Measurements from ENCODE around the gene TET1.
"Not testable (repeated sequence)": the region's sequence is repeated elsewhere in the genome, so short reads cannot be mapped to it uniquely, and the experiment has no call there.

TET1 gene

DNA sequence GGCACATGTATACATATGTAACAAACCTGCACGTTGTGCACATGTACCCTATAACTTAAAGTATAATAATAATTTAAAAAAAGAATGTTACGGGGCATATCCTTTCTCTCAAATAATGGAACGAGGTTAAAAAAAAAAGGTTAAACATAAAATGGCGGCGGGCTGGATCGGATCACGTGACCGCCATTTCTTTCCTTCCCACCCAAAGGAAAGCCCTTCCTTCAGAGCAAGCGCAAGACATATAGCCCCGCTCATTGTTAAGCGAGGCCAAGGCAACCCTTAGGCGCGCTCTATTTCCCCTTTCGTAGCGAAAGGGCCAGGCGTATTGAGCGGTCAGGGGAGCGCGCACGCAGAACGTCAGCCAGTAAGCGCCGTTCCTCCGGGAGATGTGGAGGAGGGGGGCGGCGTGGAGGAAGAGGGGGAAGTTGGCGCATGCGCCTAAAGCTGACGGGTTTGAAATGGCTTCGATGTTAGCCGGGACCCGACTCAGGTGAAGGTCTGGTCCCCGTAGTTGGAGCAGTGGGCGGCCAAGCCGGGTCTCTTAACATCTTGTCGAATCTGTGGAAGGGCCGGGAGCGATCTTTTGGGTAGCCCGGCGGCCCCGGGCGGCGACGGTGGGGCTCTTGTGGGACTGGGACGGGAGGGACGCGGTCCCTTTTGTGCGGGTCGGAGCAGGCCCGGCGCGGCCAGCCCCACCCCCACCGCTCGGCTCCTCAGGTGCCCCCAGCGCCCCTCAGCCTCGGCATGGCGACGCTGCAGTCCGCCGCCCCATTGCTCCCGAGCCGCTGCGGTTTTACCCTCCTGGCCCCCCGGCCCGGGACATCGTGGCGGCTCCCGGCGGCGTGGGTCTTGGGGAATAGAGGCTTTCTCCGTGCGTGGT lies 160.9 kb downstream of the TET1 start, which contains the start of gene CCAR1:
TSS of gene CCAR1 (plus strand) at position 447 of the 880 bp plus-strand sequence. CDS start 1,266 bp downstream, outside the sequence.
- DNase-seq: peak; percentile 98

DNA sequence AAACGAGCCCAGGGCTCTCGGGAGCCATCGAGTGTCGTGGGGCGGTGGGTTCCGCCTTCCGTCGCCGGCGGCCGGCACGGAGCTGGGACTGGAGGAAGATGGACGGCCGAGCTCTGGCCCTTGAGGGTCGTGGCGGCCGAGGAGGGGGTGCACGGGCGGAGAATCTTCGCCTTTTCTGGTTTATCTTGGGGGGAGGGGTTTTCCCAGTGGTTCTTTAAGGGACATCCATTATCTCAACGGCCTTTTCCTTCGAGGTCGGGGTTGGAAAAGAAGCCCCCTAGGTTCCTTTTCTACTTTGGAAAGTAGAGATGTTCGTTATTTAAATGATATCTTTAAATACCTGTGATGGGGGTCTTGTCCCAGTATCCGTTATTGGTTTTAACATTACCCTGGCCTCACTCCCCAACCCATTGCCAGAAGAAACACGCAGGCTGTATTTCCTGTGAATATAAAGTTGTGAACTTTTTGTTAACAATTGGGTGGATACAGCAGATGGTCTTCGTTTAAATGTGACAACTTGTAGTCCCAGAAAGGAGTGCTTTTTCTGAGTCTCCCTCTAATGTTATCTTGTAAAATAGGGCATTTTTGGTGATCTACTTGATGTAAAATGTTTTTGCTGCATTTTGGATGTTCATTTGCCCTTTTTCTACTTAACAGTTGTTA lies 161.7 kb downstream of the TET1 start:
- no peak for DNase-seq

DNA sequence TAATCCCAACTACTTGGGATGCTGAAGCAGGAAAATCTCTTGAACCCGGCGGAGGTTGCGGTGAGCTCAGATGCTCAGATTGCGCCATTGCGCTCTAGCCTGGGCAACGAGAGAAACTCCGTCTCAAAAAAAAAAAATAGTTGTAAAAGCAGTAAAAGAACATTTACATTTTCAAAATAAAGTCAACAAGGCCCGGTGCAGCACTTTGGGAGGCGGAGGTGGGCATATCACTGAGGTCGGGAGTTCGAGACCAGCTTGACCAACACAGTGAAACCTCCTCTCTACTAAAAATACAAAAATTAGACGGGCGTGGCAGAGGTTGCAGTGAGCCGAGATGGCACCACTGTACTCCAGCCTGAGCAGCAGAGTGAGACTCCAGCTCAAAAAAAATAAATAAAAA lies 164.9 kb downstream of the TET1 start:
- DNase-seq: no peak

DNA sequence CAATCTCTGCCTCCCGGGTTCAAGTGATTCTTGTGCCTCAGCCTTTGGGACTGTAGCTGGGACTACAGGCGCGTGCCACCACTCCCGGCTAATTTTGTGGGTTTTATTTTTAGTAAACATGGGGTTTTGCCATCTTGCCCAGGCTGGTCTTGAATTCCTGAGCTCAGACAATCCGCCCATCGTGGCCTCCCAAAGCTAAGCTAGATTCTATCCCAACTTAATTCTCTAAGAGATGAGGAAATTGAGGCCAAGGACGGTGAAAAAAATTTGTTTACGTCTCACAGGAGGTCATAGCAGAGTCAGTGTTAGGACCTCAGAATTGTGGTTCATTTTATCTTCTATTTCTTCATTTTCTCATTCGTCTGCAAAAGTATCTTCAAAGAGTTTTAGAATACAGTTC lies 167.0 kb downstream of the TET1 start:
- no peak for DNase-seq

DNA sequence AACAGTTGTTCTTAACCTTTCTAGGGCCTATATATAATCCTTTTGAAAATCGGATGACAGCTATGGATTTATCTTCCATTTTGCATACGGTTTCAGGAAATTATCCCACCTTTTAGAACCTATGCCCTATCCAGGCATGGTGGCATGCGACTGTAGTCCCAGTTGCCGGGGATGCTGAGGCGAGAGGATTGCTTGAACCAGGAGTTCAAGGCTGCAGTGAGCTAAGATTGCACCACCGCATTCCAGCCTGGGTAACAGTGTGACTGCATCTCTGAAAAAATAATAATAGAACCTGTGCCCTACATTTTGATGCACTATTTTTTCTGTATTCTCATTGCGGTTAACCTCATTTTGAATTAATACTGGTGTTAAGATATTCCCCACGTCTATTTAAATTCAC lies 172.5 kb downstream of the TET1 start:
- no peak for DNase-seq

DNA sequence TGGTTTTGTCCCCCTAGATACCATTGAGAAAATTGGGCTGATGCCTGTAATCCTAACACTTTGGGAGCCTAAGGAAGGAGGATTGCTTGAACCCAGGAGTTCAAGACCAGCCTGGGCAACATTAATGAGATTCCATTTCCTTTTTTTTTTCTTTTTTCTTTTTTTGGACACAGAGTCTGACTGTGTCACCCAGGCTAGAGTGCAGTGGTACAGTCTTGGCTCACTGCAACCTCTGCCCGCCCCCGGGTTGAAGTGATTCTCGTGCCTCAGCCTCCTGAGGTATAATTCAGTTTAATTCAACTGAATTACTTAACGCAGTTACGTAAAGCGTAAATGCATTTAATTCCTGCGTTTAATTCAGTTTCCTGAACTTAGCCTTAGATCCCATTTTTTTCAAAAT lies 174.2 kb downstream of the TET1 start:
- DNase-seq: no peak

DNA sequence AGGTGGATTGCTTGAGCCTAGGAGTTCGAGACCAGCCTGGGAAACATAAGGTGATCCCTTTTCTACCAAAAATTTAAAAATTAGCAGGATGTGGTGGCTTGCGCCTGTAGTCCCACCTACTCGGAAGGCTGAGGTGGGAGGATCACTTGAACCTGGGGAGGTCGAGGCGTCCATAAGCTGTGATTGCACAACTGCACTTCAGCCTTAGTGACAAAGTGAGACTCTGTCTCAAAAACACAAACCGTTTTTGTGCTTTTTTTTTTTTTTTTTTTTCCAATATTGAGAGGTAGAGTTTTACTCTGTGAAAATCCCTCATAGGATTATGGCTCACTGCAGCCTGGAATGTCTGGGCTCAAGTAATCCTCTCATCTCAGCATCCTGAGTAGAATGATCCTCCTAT lies 175.0 kb downstream of the TET1 start:
- DNase-seq: no peak

DNA sequence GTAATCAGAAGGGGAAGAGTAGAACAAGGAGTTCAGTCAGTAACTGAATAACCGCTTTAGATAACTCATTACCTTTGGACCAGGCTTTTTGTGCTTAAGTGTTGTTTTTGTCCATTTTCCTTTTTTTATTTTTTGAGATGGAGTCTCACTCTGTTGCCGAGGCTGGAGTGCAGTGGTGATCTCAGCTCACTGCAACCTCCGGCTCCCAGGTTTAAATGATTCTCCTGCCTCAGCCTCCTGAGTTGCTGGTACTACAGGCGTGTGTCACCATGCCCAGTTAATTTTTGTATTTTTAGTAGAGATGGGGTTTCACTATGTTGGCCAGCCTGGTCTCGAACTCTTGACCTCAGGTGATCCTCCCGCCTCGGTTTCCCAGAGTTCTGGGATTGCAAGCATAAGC lies 175.6 kb downstream of the TET1 start:
- not testable (repeated sequence) for DNase-seq

DNA sequence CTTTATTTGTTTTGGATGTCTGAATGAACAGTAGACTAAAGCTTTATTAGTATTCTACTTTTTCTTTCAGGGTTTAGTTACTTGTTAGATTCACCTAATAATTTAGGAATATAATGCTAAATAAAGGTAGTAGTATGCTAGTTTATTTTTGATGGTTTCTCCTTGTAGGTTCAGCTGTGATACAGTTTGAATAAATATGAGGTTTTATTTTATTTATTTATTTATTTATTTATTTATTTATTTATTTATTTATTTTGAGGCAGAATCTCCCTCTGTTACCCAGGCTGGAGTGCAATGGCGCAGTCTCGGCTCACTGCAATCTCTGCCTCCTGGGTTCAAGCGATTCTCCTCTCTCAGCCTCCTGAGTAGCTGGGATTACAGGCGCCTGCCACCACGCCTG lies 180.5 kb downstream of the TET1 start:
- DNase-seq: not testable (repeated sequence)

DNA sequence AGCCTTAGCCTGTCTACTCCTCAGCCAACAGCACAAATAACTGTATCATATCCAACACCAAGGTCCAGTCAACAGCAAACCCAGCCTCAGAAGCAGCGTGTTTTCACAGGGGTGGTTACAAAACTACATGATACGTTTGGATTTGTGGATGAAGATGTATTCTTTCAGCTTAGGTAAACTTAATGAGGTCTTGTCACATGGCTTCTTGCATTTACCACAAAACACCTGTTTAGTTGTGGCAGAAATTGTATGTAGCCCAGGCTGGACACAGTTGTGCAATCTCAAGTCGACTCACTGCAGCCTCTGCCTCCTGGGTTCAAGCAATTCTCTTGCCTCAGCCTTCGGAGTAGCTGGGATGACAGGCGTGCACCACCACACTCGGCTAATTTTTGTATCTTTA lies 182.3 kb downstream of the TET1 start:
- no peak for DNase-seq
